ENCODE data around the gene MEX3D.

Gene MEX3D

DNA sequence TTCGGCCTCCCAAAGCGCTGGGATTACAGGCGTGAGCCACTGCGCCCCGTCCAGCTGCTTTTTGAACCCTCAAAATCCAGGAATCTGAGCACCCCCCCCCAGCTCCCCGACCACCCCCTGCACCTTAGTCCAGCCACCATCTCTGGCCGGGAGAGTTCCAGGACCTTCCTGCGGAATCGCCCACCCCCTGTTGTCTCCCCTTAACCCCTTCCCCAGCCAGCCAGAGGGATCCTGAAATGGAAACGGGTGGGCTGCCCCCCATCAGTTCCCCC is 25.3 kb upstream of the MEX3D start:
- no peak for DNase-seq (ENCODE audit: low spot score)

GRCh38 chr19:1592755-1593500 is 24.8 kb upstream of the MEX3D start, which contains the start of gene MBD3:
TSS of gene MBD3 (minus strand) at chr19:1592865. CDS start at chr19:1592631, 234 bp downstream.
- peak; percentile 99 for DNase-seq (ENCODE audit: low spot score)

DNA sequence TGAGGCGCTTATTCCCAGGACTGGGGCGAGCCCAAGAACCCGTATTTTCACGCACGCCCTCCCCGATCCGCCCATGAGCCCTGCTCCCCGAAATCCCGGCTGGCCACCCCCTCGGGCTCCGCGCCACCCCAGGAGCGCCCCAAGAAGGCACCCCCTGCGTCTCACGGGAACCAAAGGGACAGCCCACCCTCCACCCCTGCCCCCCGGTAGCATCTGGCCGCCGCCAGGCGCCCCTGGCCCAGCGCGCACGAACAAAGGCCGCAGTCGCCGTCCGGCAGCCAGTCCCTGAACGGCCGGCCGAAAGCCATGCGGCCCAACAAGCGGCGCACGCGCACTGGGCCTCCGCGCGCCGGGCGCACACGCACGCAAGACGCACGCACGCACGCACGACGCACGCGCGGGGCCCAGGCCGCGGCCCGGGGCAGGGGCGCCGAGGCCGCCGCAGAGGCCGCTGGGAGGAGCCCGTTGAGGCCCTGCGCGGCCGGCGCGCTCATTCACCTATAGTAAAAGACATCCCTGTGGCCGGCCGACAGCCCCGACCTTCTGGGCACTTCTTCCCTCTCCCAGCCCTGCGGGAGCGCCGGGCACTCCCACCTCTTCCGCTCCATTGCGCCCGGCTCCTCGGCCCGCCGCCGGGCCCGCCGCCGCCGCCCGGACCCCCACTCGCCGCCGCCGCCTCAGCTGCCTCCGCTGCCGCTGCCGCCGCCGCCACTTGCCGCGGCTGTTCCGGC is 24.1 kb upstream of the MEX3D start:
- DNase-seq (ENCODE audit: low spot score), result peak; percentile 99

DNA sequence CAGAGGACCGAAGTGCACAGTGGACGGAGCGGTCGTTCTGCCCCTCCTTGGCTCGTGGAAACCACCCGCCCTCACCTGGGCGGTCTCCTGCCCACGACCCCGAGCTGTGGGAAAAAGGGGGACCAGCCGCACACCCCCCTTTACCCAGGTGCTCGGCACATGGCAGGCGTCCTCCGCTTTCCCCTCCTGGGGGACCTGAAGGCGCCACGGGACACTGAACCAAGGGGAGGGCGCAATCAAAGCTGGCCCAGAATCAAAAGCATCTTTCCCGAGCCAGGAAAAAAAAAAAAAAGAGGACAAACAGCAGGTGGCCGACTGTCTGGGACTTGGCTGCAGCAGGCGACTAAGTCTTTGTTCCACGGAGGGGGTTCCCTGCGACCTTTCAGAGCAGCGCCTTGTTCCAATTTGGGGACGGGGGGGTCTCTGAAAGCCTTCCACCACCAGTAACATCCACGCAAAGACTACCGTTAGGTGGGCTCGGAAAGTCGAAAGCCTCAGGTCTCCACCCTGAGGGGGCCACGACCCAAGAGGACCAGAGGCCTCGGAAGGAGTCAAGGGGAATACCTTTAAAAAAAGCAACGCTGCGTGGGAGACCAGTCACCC is 23.4 kb upstream of the MEX3D start:
- DNase-seq (ENCODE audit: low spot score), result peak; percentile 40

GRCh38 chr19:1590641-1591397 is 22.7 kb upstream of the MEX3D start:
- peak; percentile 59 for DNase-seq (ENCODE audit: low spot score)

- no peak for DNase-seq (ENCODE audit: low spot score)
Measured at GRCh38 chr19:1587872-1588271, 19.7 kb upstream of the MEX3D start.

- no peak for DNase-seq (ENCODE audit: low spot score)
Measured at GRCh38 chr19:1585243-1585580, 17.1 kb upstream of the MEX3D start.

DNA sequence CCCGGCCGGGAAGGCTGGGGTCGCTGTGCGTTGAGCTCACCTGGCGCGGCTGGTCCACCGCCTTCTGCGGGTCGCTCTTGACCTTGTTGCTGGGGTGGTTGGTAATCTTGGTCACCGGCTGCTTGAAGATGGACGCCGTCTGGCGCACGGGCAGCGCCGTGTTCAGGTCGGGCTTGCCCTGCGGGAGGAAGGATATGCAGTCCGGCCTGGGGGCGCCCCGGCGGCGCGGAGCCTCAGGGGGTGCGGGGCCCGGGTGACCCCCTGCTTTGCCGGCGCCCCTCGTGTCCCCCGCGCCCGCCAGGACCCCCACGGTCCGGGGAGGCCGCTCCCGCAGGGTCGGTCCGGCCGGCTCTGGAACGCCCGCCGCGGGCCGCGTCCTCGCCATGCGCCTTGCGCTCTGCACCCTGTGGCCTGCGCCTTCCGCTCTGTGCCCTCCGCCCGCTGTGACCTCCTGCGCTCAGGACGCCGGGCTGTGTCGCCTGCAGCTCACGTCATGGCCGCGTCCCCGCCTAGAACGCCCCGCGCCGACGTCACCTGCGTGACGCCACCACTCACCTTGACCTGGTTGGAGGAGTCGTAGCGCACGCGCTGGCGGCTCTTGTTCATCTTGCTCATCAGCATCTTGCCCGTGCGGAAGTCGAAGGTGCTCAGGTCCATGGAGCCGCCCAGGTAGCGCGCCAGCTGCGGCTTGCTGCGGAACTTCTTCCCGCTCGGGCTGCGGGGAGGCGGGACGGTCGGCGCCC is 16.5 kb upstream of the MEX3D start:
- DNase-seq (ENCODE audit: low spot score), result no peak

DNA sequence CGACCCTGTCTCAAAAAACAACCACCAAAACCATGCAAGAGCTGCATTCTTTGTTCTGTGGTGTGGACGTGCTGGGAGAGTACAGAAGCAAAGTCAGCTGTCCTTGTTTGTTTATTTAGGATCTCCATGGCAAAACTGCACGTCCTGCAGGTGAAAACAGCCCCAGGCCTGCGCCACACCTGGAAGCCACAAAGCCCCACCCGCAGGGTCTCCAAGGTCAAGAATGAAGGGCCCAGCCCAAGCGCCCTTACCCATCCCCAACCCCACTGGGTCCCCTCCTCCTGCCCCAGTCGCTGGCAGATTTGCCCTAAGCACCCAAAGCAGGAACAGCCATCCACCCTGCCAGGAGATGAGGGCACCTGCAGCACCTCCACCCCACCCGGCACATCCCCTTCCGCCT is 14.1 kb upstream of the MEX3D start:
- DNase-seq (ENCODE audit: low spot score), result no peak

DNA sequence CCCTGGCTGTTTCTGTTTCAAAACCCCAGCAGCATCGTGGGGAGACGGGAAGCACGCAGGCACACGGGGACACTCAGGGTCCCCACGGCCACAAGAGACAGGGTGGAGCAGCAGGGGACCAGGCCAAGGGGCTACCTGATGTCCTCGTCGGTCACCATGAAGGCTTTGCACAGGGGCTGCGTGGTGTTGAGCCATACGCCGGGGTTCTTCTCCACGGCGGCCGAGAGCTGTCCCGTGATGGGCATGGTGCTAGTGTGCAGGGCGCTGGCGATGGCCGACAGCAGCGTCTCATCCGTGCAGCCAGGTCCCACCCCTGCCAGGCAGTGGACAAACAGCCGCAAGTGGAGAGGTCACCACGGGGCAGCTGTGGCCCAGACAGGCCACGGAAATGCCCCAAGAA is 12.8 kb upstream of the MEX3D start:
- no peak for DNase-seq (ENCODE audit: low spot score)

DNA sequence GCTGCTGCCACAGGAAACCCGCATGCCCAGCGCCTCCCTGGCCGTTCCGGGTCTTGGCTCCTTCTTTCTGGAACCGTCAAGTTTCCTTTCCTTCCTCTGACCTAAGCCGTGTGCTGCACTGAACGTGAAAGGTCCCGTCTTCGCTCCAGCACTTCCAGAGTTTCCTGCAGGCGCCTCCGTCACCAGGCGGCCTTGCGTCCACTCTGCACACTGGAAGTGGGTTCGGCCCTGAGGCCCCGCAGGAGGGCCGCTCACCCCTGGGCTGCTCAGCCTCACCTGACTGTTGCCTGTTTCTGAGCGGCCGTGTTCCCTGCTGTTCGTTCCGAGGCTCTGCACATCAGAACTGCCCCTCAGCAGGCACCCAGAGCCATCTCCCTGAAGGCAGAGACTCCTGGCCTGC is 12.3 kb upstream of the MEX3D start:
- no peak for DNase-seq (ENCODE audit: low spot score)

DNA sequence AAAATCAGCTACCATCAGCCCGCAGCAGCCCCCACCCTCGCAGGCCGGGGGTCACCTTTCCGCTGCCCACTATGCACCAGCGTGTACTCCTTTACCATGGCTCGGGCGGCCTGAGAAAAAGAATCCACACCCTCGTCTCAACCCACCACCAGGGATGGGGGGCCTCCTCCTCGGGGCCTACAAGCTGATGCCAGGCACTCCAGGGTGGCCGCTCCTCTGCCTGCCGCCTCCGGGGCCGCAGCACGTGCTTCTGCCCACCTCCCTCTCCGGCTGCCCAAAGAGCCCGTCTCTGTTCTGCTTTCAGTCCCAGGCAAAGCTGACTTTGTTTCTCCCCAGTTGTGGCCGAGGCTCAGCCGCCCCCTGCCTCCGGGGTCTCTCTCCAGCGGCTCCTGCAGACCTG is 11.1 kb upstream of the MEX3D start:
- DNase-seq (ENCODE audit: low spot score), result no peak

DNA sequence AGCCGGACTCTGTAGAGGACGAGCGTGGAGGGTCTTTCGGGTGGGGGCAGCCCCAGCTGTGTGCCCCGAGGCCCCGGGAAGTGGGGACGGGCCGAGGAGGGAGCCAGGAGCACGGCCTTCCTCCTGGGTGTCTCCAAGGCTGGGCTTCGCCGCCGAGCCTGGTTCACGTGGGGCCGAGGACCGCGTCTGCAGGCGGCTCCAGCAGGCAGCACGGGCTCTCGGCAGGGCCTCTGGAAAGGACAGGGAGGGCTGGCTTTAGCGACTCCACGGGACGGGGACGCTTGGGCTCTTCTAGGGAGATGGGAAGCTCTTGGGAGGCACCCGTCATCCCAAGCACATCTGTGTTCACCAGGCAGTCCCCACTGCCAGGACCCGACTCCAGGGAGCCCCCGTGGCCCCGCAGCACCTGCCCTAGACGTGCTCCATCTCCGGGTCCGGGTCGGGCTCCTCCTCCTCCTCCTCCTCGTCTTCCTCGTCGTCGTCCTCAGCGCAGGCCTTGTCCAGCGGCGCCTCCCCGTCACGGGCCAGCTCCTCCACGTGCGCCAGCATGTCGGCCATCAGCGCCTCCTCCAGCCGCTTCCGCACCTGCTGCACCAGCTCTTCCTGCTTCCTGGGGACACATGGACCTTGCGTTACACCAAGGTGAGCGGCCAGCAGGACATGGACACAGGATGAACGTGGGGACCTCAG is 9.9 kb upstream of the MEX3D start:
- no peak for DNase-seq (ENCODE audit: low spot score)

GRCh38 chr19:1577090-1577928 is 9.2 kb upstream of the MEX3D start:
- DNase-seq (ENCODE audit: low spot score), result no peak

DNA sequence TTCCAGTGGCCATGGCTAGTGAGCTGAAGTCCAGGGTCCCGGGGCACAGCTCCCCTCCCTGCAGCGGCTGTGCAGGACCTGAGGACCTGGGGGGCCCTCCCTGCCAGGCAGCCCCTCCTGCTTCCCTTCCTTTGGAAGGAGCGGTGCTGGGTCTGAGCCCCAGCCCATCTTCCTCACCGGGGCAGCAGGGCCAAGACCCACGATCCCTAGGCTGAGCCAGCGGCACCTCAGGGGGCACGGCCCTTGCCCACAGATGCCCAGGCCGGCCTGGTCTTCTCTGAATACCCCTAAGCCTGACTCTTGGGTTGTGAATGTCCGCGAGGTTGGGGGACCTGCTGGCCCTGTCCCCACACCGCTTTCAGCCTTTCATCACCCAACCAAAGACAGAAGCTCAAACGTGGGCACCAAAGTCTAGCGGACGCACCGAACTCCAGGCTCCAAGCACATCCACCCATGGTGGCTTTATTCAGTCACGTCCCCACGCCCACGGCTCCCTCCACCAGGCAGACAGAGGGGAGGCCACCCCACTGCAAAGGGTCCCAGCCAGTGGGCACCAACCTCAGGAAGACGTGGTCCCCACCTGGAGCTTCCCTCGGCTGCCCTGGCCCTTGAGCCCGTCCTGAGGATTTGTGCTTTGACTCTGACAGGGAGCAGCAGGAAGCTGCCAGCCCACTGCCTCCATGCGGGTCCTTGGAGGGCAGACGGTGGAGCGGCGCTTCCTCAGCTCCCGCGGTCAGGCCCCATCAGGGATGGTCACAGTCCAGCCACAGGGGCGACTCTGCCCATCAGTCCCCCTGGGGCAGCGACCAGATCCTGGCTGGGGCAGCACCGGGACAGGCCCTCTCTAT is 8.3 kb upstream of the MEX3D start:
- no peak for DNase-seq (ENCODE audit: low spot score)

DNA sequence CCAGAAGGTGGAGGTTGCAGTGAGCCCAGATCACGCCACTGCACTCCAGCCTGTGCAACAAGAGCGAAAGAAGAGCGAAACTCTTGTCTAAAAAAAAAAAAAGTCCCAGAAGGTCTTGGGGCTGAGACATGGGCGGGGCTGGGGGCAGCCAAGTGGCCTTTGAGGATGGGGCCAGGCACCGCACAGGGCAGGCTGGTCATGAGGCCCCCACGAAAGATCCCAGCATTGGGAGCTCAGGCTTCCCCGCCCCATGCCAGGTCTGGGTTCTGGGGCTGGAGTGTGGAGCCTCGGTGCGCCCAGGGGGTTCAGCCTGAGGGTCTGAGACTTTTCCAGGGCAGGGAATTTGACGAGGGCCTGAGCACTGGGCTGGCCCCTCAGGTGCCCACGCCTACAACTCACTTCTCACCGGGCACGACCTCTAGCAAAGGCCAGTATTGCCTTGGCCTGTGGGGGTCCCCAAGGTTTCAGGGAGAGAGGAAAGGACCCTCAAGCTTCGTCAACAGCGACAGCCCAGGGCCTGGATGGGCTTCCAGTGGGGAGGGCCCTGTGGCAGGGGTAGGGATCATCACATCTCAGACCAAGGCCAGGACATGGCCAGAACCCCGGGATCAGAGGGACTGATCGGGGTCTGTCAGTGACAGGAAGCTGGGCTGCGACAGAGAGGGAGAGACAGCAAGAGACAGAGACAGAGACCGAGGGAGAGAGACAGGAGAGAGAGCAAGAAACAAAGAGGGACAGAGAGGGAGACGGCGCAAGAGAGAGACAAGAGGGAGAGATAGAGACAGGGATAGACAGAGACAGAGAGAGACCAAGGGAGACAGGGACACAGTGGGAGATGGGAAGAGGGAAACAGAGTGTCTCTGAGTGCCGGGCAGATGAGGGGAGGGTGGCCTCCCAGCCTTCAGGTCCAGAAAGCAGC is 7.5 kb upstream of the MEX3D start:
- no peak for DNase-seq (ENCODE audit: low spot score)

- no peak for DNase-seq (ENCODE audit: low spot score)
Measured at GRCh38 chr19:1574354-1575136, 6.4 kb upstream of the MEX3D start.

DNA sequence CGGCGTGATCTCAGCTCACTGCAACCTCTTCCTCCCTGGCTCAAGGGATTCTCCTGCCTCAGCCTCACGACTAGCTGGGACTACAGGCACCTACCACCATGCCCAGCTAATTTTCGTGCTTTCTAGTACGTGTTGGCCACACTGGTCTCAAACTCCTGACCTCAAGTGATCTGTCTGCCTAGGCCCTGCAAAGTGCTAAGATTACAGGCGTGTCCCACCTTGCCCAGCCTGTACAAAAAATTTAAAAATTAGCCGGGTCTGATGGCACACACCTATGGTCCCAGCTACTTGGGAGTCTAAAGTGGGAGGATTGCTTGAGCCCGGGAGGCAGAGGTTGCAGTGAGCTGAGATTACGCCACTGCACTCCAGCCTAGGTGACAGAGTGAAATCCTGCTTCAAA is 4.7 kb upstream of the MEX3D start:
- no peak for DNase-seq (ENCODE audit: low spot score)
